Uterus (tissue), 4 donors: ENCODE measurements around the gene OLIG2. TPM values are rescaled to one million over a fixed set of nuclear protein-coding genes. Genes with fewer than 3 reads are reported as not detected.

Experiments used
- DNase-seq, 2 donors: peaks; one replicate each; pipeline ENCODE4 v3.0.0-alpha.2; 2019 to 2020
- H3K27ac ChIP-seq, 2 donors: fragments of 200-600 bp; sonication (generic); 1 replicate in 1 of 2; 2 replicates in 1 of 2; pipeline ENCODE4 v1.5.1; 2016 to 2018
- H3K27me3 ChIP-seq, 2 donors: fragments of 200-600 bp; sonication (generic); one replicate each; pipeline ENCODE4 v1.5.1; 2018 to 2019; ENCODE audit warnings: control low read depth in 1 of 2
- H3K36me3 ChIP-seq, 2 donors: fragments of 200-600 bp; sonication (generic); one replicate each; pipeline ENCODE4 v1.5.1; 2019; ENCODE audit warnings: control low read depth in 1 of 2
- H3K4me1 ChIP-seq, 2 donors: fragments of 200-600 bp; sonication (generic); one replicate each; pipeline ENCODE4 v1.5.1; 2018 to 2019; ENCODE audit warnings: control low read depth in 1 of 2
- H3K4me3 ChIP-seq, 2 donors: fragments of 200-600 bp; sonication (generic); 1 replicate in 1 of 2; 2 replicates in 1 of 2; pipeline ENCODE4 v1.5.1; 2018 to 2019; ENCODE audit warnings: mild to moderate bottlenecking in 1 of 2
- H3K9me3 ChIP-seq, 2 donors: fragments of 200-600 bp; sonication (generic); one replicate each; pipeline ENCODE4 v1.5.1; 2019; ENCODE audit warnings: control low read depth in 1 of 2
- POLR2A ChIP-seq, 2 donors: fragments of 450-650 bp; IDR thresholded peaks; one replicate each; pipeline ENCODE4 v1.6.1; 2016; ENCODE audit warnings: antibody characterized with exemption in 2 of 2, mild to moderate bottlenecking in 1 of 2, moderate library complexity in 1 of 2
- intact Hi-C: fragments of 100-400 bp; cut with DNase I; formaldehyde crosslinking; loops from one replicate; pipeline ENCODE4 v1.15.1; 2023; ENCODE audit warnings: low total_unique reads
- total RNA-seq, 4 donors: library from RNA; depleted of rRNA in 3 of 4; stranded (reverse); fragments of >200 nt in 3 of 4; gene quantifications; one replicate each; pipeline versions ENCODE4 v1.1.0 to v1.2.4, GENCODE V29; 2014 to 2023
- TF ChIP-seq, protein P1 (sequence below), 4 experiments: fragments of 200-600 bp in 2 of 4; fragments of 450-650 bp in 2 of 4; sonication (generic) in 2 of 4; IDR thresholded peaks; one replicate each; pipeline ENCODE4 v1.5.1; 2016 to 2019; ENCODE audit warnings: antibody characterized with exemption in 4 of 4, mild to moderate bottlenecking in 2 of 4, moderate library complexity in 1 of 4
- donor health status: DM: yes; HTN: yes; CAD: no.

Gene OLIG2
- total RNA-seq, 4 donors from 2014 or later: not detected

- Histone ChIP-seq H3K4me1 (no peaks in the 10 kb centered on the region), H3K9me3 (no peaks in the 10 kb centered on the region), H3K27ac (no peak overlapping the region), H3K4me3 (no peak overlapping the region), H3K27me3 (no peaks in the 10 kb centered on the region), H3K36me3 (no peaks in the 10 kb centered on the region)
- no peak for DNase-seq
- intact Hi-C loops: no loop called here
- TF ChIP-seq, protein P1, sequence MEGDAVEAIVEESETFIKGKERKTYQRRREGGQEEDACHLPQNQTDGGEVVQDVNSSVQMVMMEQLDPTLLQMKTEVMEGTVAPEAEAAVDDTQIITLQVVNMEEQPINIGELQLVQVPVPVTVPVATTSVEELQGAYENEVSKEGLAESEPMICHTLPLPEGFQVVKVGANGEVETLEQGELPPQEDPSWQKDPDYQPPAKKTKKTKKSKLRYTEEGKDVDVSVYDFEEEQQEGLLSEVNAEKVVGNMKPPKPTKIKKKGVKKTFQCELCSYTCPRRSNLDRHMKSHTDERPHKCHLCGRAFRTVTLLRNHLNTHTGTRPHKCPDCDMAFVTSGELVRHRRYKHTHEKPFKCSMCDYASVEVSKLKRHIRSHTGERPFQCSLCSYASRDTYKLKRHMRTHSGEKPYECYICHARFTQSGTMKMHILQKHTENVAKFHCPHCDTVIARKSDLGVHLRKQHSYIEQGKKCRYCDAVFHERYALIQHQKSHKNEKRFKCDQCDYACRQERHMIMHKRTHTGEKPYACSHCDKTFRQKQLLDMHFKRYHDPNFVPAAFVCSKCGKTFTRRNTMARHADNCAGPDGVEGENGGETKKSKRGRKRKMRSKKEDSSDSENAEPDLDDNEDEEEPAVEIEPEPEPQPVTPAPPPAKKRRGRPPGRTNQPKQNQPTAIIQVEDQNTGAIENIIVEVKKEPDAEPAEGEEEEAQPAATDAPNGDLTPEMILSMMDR (IDR thresholded peaks at IDR 0.05): no peak
- TF ChIP-seq POLR2A (IDR thresholded peaks at IDR 0.05): no peak
Observed at GRCh38 chr21:32979598-32980268, 46.0 kb upstream of the OLIG2 start.

GRCh38 chr21:32981096-32981495 lies 44.6 kb upstream of the OLIG2 start:
- Histone ChIP-seq H3K4me3 (no peak overlapping the region), H3K27me3 (no peaks in the 10 kb centered on the region), H3K36me3 (no peaks in the 10 kb centered on the region), H3K27ac (no peak overlapping the region), H3K9me3 (no peaks in the 10 kb centered on the region), H3K4me1 (no peaks in the 10 kb centered on the region)
- TF ChIP-seq, protein P1 (IDR thresholded peaks at IDR 0.05): no peak
- TF ChIP-seq POLR2A (IDR thresholded peaks at IDR 0.05): no peak
- intact Hi-C loops: no loop called here
- no peak for DNase-seq

GRCh38 chr21:32990666-32991065 lies 35.1 kb upstream of the OLIG2 start:
- DNase-seq: no peak
- H3K4me1 ChIP-seq: no peaks in the 10 kb centered on the region
- H3K4me3 ChIP-seq: no peak overlapping the region
- intact Hi-C loops: no loop called here
- H3K27me3 ChIP-seq: peaks cover 0 to 3% of the 10 kb centered on the region in 2 donors
- H3K27ac ChIP-seq: no peak overlapping the region
- no peak for TF ChIP-seq POLR2A (IDR thresholded peaks at IDR 0.05)
- TF ChIP-seq, protein P1 (IDR thresholded peaks at IDR 0.05): no peak
- no peaks in the 10 kb centered on the region for H3K9me3 ChIP-seq
- no peaks in the 10 kb centered on the region for H3K36me3 ChIP-seq

- H3K4me1 ChIP-seq: no peaks in the 10 kb centered on the region
- intact Hi-C loops: no loop called here
Observed at GRCh38 chr21:32991361-32991760, 34.4 kb upstream of the OLIG2 start.

DNA sequence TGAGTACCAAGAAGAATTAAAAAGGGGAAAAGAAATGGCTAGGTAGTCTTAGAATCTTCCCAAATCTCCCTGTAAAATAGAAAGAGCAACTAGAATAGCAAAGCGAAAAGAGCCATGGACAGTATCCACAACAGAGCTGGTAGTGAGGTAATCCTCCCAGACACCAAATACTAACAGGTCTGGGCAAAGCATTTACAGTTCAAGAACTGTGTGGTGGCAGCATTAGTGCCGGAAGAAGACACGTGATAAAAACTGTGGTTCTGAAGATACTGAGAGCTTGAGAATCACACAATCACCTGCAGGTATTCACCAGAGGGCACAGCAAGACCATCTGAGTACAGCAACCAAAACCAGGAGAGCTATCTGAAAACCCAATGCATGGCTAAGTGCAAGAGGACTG lies 31.8 kb upstream of the OLIG2 start:
- H3K4me3 ChIP-seq: no peak overlapping the region
- DNase-seq: no peak
- peaks cover 0 to 3% of the 10 kb centered on the region in 2 donors for H3K27me3 ChIP-seq
- intact Hi-C loops: no loop called here
- H3K4me1 ChIP-seq: no peaks in the 10 kb centered on the region
- no peak for TF ChIP-seq POLR2A (IDR thresholded peaks at IDR 0.05)
- TF ChIP-seq, protein P1 (IDR thresholded peaks at IDR 0.05): no peak
- H3K27ac ChIP-seq: no peak overlapping the region
- no peaks in the 10 kb centered on the region for H3K9me3 ChIP-seq
- H3K36me3 ChIP-seq: no peaks in the 10 kb centered on the region

More at GRCh38 chr21:32991361-32991760, 34.4 kb upstream of the OLIG2 start:
- no peaks in the 10 kb centered on the region for H3K36me3 ChIP-seq
- H3K9me3 ChIP-seq: no peaks in the 10 kb centered on the region
- peaks cover 0 to 3% of the 10 kb centered on the region in 2 donors for H3K27me3 ChIP-seq
- DNase-seq: no peak
- no peak overlapping the region for H3K27ac ChIP-seq
- no peak for TF ChIP-seq POLR2A (IDR thresholded peaks at IDR 0.05)
- TF ChIP-seq, protein P1 (IDR thresholded peaks at IDR 0.05): no peak
- H3K4me3 ChIP-seq: no peak overlapping the region
